ENCODE results near the gene CHST5.
"Not testable (repeated sequence)": the region's sequence is repeated elsewhere in the genome, so short reads cannot be mapped to it uniquely, and the experiment has no call there.

Gene CHST5

DNA sequence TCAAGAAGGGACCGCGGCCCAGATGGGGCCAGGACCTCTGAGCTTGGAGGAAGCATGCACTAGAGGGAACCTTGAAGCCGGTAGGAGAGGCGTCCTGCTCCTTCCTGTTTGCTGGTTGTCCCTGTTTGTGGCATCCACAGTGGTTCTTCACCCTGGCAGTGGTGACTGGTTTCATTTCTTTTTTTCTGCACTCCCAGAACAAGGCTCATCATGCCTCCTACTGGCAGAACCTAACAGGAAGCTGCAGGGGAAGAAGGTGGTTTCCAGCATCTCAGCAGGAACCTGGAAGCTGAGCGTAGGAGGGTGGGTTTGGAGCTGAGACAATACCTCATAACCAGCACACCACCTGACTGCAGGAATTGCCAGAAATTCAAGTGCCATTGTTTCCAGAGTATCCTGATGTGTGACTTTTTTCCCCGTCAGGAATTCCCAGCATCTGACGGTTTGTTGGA lies 14.3 kb upstream of the CHST5 start:
- no peak for DNase-seq (ENCODE audit: low spot score)

DNA sequence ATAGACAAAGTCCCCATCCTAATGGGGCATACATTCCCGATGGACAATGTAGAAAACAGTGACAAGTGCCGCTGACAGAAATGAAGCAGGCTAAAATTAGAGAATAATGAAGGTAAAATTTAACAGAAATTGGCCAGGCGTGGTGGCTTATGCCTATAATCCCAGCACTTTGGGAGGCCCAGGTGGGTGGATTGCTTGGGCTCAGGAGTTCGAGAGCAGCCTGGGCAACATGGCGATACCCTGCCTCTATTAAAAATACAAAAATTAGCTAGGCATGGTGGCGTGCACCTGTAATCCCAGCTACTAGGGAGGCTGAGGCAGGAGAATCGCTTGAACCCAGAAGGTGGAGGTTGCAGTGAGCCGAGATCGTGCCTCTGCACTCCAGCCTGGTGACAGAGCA lies 12.5 kb upstream of the CHST5 start:
- DNase-seq (ENCODE audit: low spot score): not testable (repeated sequence)

DNA sequence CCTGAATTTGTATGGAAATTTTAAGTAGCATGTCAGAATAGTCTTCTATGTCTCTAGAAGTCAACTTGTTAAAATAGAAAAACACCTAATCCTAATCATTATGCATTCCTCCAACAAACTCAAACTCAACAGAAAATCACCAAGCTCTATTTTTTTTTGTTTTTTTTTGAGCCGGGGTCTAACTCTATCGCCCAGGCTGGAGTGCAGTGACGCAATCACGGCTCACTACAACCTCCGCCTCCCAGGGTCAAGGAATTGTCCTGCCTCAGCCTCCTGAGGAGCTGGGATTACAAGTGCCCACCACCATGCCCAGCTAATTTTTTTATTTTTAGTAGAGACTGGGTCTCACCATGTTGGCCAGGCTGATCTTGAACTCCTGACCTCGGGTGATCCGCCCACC lies 10.4 kb upstream of the CHST5 start:
- no peak for DNase-seq (ENCODE audit: low spot score)

DNA sequence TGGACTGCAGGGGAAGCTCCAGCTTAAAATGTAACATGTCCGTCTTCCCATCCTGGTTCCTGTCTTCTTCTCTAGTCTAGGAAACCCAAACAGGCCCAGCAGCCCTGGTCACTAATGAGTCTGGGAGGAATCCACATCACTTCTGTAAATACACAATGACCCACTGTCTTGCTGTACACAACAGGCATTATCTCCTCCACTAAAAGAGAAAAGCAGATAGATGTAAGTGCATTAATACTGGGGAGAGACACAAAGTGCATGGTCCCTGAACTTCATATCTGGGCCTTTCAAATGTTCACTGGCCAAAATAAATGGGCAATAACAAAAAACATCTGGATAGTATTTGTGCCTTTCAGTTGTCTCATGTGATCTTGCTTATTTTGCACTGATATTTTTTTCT lies 10.0 kb upstream of the CHST5 start:
- DNase-seq (ENCODE audit: low spot score): not testable (repeated sequence)

DNA sequence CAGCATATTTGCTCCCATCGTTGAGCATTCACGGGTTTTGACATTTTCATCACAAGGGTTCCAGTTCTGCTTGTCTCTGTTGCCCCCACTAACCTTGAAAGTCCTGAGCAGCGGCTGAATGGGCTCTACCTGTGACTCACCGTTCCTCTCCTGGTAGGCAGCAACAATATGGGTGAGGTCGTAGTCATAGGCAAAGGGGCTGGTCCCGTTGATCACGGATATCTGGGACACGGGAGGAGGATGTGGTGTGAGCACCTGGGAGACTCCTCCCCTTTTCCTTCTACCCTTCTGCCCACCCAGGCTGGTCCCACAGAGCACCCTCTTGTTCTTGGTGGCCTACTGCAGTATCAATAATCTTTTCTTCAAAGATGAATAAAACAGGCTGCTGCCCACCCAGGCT lies 6.6 kb upstream of the CHST5 start:
- DNase-seq (ENCODE audit: low spot score): not testable (repeated sequence)

DNA sequence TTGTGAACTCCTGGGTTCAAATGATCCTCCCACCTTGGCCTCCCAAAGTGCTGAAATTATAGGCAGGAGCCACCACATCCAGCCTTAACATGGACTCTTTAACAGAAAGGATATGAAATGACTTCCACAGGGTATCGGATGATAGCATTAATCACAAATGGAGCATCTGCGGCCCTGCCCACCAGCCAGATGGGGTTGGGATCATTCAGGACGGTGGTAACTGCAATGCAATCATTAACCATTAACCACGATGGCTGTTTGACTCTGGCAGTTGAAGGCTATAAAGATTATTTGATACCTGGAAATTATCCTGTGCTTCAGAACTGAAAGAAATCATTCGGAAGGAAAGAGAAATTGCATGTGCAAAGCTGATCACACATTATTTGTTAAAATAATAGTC lies 5.3 kb upstream of the CHST5 start:
- no peak for DNase-seq (ENCODE audit: low spot score)

DNA sequence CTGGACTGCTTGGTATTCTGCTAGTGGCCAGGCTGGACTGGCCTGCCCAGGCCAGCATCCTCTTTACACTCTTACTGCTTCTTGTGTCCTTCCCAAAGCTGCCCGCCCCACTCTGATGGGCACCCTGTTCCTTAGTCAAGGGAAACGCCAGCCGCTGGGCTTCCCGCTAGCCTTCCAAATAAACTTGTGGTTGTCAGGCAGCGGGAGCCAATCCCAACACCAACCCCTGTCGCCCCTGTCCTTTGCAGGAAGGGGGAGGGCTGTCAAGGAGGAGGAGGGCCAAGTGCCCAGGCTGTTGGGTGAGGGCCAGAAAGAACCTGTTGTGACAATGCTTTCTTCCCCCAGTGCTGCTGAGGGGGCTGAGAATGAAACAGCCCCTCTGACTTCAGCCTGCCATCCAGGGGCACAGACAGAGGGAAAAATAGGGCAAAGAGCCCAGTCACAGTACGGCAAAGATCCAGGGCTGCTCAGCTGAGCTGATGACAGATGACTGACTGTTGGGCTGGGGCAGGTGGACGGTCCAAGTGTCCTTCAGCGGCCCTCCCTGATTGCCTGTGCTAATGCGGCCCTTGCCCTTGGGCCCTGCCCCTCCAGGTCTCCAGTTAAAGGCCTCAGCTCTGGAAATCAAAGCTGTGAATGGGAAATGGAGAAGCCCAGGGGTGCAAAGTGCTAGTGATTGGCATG lies 3.1 kb upstream of the CHST5 start:
- not testable (repeated sequence) for DNase-seq (ENCODE audit: low spot score)

DNA sequence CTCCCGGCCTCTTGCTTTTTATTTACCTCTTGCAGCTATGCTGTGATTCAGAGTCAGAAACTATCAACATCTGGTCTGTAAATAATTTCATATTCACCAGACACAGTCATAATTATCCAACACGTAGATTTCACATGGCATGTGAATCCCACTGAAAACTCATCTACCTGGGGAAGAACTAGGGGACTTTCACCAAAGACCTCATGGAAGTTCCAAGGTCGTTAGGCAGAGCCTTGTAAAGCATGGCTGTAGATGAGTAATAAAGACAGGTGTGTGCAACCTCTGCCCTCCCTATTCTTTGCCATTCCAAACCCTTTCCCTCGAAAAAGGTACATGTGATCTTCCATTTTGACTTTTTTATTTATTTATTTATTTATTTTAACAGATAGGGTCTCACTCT lies 1.9 kb upstream of the CHST5 start:
- no peak for DNase-seq (ENCODE audit: low spot score)

DNA sequence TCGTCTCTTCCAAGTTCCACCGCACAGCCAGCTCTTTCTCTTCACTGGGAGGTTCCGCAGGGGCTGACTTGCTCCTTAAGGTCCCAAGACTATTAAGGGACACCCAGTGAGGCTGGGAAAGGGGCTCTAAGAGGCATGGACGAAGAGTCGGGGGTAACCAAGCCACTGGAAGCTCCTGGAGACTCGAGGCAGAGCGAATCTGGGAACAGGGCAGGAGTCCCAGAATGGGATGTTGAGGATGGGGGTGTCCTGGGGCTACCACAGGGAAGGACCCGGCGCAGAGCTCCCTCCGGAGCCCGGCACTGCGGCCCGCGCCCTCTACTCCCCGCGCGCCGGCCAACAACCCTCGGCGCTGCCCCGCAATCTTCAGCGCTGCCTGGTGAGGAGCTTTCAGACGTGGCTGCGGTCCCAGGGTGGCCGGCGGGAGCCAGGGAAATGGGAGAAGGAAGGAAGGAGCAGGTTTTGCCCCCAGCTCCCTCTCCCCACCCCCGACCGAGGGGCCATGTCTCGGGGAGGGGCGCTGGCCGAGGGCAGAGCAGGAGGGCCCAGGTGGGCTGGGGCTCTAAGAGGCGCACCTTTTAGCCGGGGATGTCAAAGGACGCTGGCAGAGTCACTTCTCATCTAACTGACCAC lies 581 bp downstream of the CHST5 start:
- DNase-seq (ENCODE audit: low spot score): no peak

DNA sequence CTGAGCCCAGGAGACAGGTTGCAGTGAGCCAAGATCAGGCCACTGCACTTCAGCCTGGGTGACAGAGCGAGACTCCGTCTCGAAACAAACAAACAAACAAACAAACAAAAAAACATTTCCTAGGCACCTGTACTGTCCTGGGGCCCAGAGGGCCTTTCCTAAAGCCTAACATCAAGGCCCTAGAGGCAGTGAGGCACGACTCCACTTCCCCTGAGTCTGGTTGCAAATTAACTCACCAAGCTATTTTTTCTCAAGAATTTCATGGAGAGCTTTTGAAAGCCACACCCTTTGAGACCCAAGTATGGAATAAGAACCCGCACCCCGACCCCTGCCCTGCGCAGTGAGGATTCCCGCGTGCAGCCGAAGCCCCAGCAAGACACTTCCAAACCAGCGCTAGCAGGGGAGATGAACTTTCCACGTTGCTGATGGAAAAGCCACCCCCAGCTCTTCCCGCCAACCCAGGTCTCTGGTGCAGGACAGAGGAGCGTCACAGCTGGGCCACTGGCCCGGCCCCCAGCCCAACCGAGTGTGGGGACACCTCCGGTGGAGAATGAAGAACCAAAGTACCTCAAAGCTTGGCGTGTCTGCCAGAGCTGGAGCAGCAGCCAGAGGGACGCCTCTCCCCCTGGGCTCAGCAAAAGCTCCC lies 1.2 kb downstream of the CHST5 start:
- DNase-seq (ENCODE audit: low spot score): no peak

DNA sequence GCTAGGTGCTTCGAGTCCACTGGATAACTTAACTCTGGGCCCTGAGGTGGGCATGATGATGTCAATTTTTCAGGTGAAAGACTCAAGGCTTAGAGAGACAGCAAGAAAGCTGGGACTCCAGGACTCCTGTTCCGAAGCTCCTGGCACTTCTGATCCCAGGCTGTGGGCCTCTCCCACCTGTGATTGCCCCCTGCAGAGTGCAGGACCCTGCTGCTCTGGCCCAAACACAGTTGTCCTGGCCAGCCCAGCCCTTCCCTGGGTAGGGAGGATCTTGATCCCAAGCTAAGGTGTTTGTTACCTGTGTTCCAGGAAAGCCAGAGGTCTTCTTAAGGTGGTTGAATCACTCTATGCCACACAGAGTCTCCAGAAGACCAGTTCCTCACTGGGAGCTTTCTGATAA lies 3.1 kb downstream of the CHST5 start:
- DNase-seq (ENCODE audit: low spot score): no peak

DNA sequence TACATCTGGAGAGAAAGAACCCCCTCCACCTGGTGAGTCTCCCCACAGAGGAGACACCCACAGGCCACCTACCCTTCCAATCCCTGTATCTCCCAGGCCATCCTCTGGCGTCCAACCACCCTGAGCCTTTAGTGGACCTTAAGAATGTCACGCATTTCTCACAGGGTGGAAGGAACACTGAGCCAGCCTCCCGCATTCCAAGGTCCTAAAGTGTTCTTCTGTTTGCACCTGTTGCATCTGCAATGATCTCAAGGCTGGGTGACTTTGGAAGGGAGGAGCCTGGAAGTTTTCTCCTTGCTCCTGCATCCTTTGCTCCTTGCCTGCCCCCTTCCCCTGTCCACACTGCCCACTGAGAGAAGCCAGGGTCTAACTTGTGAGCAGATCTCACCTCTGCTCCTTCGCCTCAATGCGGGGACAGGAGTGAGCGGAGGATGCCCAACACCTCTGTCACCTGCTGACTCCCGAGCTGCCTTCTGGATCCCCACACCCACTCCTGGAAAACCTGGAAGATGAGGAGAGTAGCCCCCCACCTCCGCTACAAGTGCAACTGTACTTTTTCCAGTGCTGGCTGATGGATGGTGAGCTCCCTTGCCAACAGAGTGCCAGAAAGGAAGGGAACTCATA lies 3.7 kb downstream of the CHST5 start:
- DNase-seq (ENCODE audit: low spot score): no peak

DNA sequence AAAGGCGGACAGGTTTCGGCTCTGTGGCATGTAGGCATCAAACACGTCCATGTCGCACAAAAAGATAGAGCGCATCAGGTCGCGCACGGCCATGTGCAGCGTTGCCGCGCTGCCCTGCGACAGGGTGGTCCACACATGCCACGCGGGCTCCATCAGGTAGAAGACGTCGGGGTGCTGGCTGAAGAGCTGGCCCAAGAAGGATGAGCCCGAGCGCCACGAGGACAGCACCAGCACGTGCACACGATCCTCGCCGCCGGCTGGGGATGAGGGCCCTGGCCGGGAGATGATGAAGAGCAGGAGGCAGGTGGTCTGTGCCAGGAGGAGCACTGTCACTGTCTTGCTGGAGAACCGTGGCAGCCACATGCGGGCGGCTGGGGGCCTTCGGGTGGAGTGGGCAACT lies 5.9 kb downstream of the CHST5 start:
- DNase-seq (ENCODE audit: low spot score): no peak

DNA sequence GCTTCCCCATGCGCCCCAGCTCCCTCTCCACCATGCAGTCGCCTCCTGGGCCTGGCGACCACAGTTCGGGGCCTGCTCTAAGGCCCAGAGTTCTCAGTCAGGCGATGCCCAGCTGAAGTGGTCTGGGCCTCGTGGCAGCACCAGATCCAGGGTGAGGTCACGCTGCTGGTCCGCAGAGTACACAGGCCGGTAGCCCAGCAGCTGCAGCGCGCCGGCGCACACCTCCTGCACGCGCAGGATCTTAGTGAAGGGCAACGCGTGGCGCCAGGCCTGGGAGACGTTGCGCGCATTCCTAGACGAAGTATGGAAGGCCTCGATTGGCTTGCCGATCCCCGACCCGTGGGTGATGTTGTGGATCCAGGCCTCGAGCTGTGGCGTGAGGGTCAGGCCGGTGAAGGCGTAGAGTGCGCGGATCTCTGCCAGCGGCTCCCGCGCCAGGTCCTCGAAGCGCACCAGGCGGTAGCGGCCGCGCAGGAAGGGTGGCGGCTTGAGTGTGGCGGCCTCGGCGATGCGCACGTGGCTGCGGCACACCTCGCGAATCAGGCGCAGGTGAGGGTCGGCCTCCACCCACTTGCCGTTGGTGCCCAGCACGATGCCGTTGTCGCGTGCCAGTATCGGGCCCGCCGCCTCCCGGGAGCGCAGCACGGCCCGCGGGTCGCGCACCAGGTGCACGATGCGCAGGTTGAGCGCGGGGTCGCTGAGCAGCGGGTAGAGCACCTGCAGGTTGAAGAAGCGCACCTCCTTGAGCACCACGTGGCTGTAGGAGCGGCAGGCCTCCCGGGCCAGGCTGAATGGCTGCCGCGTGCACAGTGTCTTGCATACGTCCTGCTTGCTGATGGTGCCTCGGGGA lies 6.6 kb downstream of the CHST5 start:
- no peak for DNase-seq (ENCODE audit: low spot score)

DNA sequence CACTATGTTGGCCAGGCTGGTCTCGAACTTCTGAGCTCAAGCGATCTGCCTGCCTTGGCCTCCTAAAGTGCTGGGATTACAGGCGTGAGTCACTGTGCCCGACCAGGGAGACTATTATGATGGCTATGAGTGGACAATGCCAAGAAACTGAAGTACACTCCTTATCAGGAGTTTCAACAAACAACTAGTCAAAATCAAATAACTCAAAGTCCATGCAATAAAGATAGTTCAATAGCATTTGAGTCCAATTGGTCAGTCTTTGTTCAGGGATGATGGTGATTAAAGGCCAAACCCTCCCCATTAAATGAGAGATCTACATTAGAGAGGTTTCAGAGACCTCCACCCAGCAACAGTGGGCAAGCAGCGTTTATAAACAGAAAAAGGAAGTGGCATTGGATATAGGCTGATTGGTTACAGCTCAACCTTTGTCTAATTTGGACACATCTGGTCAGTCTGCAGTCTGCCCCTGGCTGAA lies 8.0 kb downstream of the CHST5 start:
- DNase-seq (ENCODE audit: low spot score): no peak

DNA sequence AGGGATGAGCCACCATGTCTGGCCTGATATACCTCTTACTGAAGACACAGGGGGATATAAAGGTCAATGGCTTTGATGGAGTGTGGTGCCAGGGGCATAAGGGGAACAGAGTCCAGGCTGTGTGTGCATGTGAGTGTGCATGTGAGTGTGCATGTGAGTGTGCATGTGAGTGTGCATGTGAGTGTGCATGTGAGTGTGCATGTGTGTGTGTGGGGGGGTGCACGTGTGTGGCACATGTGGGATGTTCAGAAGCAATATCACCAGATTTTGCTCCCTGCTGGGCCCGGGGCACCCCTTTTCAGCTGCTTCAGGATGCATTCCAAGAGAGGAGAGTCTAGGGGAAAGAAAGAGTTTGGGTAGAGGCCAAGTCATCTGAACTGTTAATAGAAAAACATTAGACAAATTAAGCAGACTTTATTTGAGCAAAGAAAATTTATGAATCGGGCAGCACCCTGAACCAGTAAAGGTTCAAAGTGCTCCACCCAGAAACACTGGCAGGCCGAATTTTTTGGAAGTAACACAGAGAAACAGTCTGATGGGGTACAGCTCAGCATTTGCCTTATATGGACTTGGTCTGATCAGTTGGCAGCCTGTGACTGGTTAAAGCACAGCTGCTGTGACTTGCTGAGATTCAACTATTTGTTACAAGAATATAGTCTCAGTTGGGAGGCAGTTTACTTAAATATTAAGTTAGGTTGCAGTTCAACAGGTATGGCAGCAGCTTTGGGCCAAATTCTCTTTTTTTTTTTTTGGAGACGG lies 9.7 kb downstream of the CHST5 start:
- DNase-seq (ENCODE audit: low spot score): peak; percentile 23

DNA sequence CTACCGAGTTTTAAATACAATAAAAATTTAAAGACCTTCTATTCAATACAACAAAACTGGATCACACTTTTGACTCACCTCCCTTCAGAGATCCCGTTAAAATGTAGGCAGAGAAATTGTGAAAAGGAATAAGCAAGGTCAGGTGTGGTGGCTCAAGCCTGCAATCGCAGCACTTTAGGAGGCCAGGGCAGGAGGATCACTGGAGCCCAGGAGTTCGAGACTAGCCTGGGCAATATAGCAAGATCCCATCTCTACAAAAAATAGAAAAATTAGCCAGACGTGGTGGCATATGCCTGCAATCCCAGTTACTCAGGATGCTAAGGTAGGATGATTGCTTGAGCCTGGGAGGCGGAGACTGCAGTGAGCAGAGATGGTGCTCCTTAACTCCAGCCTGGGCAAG lies 16.7 kb downstream of the CHST5 start:
- DNase-seq (ENCODE audit: low spot score): no peak

DNA sequence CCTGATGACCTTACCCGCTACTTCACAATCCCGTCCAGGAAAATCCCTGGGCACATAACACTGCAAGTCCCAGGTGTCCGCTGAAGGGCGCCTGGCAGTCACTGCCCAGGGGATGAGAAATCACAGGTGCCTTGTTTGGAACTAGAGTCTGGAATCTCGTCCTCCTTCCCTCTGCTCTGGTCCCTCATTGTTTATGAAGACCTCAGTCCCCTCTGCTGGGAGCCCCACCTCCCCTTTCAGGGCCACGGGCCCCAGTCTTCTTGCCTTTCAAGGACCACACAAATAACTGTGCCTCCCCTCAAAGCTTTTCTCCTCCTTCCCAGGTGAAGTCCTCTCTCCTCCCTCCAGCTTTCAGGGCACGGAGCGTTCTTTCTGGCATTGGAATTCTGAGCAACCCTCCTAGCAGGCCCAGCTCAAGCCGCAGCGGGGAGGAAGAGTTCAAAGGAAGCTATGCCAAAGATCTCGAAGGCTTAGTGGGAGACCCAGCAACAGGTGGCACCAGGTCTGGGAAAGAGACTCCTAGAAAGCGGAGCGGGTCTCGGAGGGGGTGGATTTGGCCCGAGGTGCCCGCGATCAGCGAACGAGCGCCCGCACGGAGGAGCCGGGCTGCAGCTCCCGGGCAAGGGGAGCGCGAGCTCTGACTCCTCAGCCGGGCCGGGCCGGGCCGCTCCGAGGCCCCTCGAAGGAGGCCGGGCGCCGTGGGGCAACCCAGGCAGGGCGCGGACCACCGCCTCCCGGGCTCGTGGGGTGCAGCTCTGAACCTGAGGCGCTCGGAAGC lies 19.5 kb downstream of the CHST5 start:
- DNase-seq (ENCODE audit: low spot score): peak; percentile 16

DNA sequence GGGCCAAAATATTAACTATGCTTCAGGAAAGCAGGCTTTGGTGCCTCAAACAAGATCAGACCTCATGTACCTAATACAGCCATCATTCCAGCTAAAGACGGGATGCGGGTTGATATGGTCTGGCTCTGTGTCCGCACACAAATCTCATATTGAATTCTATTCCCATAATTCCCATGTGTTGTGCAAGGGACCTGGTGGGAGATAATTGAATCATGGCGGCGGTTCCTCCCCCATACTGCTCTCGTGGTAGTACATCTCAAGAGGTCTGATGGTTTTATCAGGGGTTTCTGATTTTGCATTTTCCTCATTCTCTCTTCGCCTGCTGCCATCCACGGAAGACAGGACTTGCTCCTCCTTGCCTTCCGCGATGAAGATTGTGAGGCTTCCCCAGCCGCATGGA lies 21.6 kb downstream of the CHST5 start:
- DNase-seq (ENCODE audit: low spot score): no peak

DNA sequence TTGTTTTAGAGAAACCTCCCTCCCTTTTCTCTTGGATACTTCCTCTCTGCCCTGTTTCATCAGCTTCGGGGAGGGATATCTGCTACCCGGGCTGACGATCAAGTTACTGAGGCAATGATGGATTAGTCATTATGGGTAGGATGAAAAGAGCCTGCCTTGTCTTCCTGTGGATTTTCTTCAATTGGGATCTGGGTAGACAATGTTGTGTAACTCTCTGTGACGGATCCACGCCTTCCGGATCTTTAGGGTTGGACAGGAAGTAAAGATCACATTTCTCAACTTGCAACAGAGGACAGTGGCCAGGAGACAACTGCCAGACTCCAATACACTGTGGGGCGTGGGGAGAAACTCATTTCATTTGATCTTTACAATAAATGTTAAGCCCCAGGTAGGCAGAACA lies 29.3 kb downstream of the CHST5 start:
- no peak for DNase-seq (ENCODE audit: low spot score)
